NCI-H510A (cell line): ENCODE data around the gene STON2.
A peak's percentile ranks its signal among the peaks of the same experiment; 100 is the strongest.

Source experiments
- DNase-seq: peaks from one replicate; lab custom pipeline; 2025; lab: John Stamatoyannopoulos, UW

Gene STON2

GRCh38 chr14:81301813-81302212 is 98.3 kb downstream of the STON2 start:
- no peak for DNase-seq

- DNase-seq: no peak
Observed at GRCh38 chr14:81301371-81301770, 98.8 kb downstream of the STON2 start.

- no peak for DNase-seq
Observed at GRCh38 chr14:81298911-81299310, 101.2 kb downstream of the STON2 start.

- DNase-seq: no peak
Observed at GRCh38 chr14:81298122-81298521, 102.0 kb downstream of the STON2 start.

- no peak for DNase-seq
Observed at GRCh38 chr14:81295958-81296923, 103.9 kb downstream of the STON2 start.

- DNase-seq: no peak
Observed at GRCh38 chr14:81289516-81289915, 110.6 kb downstream of the STON2 start.

GRCh38 chr14:81286574-81287370 is 113.4 kb downstream of the STON2 start:
- DNase-seq: no peak

- no peak for DNase-seq
Observed at GRCh38 chr14:81285245-81285644, 114.9 kb downstream of the STON2 start.

GRCh38 chr14:81281332-81281731 is 118.8 kb downstream of the STON2 start:
- no peak for DNase-seq

- no peak for DNase-seq
Observed at GRCh38 chr14:81280136-81280791, 119.9 kb downstream of the STON2 start.

GRCh38 chr14:81277096-81277495 is 123.0 kb downstream of the STON2 start:
- DNase-seq: no peak

GRCh38 chr14:81276073-81277069 is 123.8 kb downstream of the STON2 start:
- no peak for DNase-seq

- DNase-seq: no peak
Observed at GRCh38 chr14:81275305-81276072, 124.6 kb downstream of the STON2 start.

- no peak for DNase-seq
Observed at GRCh38 chr14:81273961-81274575, 126.1 kb downstream of the STON2 start.

GRCh38 chr14:81273521-81273920 is 126.6 kb downstream of the STON2 start:
- no peak for DNase-seq

GRCh38 chr14:81272317-81272716 is 127.8 kb downstream of the STON2 start:
- DNase-seq: no peak

- DNase-seq: no peak
Observed at GRCh38 chr14:81269979-81270375, 130.1 kb downstream of the STON2 start.

- peak; percentile 42 for DNase-seq
Observed at GRCh38 chr14:81269100-81269978, 130.8 kb downstream of the STON2 start.

GRCh38 chr14:81268016-81268416 is 132.1 kb downstream of the STON2 start:
- no peak for DNase-seq
